GM13976 (cell line): ENCODE data around the gene BRD3OS.

Experiments
- DNase-seq: peaks from one replicate; pipeline ENCODE4 v3.0.0; 2012; ENCODE audit warnings: low spot score
- in situ Hi-C: fragments of 300-500 bp; cut with MboI; formaldehyde crosslinking; loops from one replicate; pipeline ENCODE4 v1.12.0; 2022; ENCODE audit warnings: low sequenced_read_pairs, mixed read lengths, inconsistent platforms; ENCODE audit not compliant: unreplicated experiment
- TF ChIP-seq, protein P1 (sequence below): IDR thresholded peaks from 2 replicates; pipeline ENCODE4 v1.5.1; 2012; ENCODE audit warnings: borderline replicate concordance, mild to moderate bottlenecking; ENCODE audit not compliant: insufficient read depth; ENCODE audit errors: extremely low read depth, missing control alignments, control extremely low read depth

Gene BRD3OS

DNA sequence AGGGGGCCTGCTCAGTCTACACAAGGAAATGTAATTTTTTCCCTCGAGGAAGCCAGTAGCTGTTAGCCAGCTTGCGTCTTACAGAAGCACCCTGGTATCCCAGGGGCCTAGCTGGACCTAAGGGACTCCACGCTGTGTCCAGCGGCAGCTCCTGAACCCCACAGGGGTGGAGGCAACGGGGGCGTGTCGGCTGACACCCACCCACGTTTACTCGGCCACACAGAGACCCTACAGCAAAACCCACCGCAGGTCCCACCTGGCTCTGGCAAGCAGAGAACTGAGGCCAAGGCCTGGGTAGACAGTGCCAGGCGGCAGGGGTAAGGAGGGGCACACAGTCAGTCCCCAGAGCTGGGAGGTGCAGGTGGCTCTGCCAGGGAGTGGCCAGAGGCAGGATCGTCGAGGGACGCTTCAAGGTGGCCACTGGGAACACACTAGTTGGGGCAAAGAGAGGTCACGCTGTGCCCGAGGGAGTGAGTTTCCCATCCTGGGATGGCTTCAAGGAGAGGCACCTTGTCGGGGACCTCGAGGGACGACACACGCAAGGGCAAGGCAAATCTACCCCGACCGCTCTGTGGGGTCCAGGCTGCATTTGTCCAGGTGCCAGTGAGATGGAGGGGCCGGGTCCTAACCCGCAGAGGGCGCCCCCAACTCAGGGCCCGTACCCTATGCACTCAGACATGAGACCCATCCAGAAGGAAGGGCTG is 20.7 kb downstream of the BRD3OS start:
- TF ChIP-seq, protein P1, sequence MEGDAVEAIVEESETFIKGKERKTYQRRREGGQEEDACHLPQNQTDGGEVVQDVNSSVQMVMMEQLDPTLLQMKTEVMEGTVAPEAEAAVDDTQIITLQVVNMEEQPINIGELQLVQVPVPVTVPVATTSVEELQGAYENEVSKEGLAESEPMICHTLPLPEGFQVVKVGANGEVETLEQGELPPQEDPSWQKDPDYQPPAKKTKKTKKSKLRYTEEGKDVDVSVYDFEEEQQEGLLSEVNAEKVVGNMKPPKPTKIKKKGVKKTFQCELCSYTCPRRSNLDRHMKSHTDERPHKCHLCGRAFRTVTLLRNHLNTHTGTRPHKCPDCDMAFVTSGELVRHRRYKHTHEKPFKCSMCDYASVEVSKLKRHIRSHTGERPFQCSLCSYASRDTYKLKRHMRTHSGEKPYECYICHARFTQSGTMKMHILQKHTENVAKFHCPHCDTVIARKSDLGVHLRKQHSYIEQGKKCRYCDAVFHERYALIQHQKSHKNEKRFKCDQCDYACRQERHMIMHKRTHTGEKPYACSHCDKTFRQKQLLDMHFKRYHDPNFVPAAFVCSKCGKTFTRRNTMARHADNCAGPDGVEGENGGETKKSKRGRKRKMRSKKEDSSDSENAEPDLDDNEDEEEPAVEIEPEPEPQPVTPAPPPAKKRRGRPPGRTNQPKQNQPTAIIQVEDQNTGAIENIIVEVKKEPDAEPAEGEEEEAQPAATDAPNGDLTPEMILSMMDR = no peak
- in situ Hi-C loops = no loop called here
- DNase-seq = no peak

DNA sequence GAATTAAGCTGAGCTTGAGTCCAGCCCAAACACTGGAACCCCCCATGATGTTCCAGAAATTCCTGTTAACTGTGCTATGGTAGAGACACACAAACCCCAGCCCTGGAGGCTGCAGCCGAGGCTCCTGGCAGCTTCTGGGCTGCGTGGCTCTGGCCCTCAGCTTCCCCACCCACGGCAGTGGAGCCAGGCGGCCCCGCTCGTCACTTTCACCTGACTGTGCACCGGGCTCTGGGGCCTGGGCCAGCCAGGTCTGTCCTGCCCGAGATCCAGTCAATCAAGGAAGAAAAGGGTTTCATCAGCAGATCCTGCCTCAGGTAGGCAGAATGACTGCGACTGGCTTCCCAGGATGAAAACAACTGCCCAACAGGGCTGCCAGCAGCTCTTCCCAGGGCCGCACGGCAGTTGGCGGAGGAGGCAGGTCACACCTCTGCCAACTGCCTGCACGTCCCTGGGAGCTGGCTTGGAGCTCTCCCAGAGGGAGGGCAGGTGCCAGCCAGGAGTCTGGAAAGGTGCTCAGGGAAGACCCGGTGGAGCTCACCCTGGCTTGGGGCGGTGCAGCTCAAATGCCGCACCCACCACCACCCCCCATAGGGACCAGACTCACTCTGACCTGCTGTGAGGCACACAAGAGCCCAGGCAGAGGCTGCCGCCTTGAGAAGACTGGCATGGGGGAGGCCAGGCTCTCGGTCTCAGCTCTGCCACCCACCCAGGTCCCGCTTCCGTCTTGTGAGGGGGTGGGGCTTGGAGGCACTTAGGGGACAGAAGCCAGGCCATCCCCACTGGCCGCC is 21.8 kb downstream of the BRD3OS start:
- TF ChIP-seq, protein P1 = no peak
- DNase-seq = no peak
- in situ Hi-C loops = no loop called here

DNA sequence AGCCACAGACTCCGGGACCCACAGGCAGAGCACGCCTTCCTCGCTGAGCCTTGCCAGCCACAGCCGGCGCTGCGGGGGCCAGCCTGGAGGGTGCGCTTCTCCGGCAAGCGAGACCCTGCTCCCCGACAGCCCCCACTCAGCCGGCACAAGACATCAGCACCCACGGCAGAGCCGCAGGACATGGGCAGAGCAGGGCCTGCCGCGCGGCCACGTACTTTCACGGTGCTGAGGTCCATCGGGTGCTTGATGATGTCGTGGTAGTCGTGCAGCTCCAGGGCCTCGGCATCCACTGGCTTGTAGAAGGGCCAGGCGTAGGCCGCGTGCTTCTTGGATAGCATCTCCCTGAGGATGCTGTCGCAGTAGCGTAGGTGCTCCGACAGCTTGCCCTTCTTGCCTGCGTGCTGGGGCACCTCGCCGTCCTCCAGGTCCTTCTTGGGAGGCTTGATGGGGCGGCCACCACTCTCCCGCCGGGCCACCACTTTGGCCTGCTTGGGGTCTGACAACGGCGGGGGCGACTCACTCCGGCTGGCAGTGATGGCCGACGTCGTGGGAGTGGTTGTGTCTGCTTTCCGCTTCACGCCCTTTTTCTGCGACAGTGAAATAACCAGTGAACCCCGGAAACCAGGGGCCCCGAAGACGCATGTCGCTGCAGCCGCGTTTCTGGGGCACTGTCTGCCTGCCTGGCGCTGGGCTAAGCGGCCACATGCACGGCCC is 22.7 kb downstream of the BRD3OS start:
- TF ChIP-seq, protein P1 = no peak
- in situ Hi-C loops = no loop called here
- no peak for DNase-seq

DNA sequence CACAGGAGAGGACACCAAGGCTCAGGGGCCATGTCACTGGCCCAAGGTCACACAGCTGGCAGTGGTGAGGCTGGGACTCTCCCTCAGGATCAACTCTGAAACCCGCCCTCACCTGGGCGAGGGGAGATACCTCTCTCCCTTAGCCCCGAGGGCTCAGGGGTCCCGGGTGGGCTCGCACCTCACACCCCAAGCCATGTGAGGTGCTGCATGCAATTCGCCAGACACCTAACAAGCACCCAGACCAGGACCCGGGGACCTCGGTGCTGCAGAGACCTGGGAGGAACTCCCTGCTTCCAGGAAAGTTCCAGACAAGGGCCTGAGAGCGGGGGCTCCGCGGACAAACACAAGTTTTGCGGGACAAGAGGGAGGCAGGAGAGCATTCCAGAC is 23.3 kb downstream of the BRD3OS start:
- no peak for DNase-seq
- TF ChIP-seq, protein P1 = no peak
- in situ Hi-C loops = no loop called here

DNA sequence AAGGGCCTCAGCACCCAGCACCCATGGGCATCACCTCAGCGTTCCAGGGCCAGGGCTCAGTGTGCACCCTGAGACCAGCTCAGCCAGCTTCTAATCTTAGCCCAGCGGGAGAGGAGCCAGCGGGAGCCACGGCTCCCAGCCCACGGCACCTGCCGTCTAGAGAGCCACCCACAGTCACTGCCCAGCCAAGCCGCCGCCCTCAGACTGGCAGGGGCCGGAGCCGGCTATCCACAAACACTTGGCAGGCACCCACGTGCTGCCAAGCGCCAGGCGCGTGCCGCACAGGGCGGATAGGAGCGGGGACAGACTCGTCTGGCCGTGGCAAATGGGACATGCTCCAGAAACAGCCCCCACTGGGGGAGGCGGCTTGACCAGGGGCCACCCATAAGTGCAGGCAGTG is 24.0 kb downstream of the BRD3OS start:
- no peak for DNase-seq
- in situ Hi-C loops = no loop called here
- TF ChIP-seq, protein P1 = no peak

DNA sequence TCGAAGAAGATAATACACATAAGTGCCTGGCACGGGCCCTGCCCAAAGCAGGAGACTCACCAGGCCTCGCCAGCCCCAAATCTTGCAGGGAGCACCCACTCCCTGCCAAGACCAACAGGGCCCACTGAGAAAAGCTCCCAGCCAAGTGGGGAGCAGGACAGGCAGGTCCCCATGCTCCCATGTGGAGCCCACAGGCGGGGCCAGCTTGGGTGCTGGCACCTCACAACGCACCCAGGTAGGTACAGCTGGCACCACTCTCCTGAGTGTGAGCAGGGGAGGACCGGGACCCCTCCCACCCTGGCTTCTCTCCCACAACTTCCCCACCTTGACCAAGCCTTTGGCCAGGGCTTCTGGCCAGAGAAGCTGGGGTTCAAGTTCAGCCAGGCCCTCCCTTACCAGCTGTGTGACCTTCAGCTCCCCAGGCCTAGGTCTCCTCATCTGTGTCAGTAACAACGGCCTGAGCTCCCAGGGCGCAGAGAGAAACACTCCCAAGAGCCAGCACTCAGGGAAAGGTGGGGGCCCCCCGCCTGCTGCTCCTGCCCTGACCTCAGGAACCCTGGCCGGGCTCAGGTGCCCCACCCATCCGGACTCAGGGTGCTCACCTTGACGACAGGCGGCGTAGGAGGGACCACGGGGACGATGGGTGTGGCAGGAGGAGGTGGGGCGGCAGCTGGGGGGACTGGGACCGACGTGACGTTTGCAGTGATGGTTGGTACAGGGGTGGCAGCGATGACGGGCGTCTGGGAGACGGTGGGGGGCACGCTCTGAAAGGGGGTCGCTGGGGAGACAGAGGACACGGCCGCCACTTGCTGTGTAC is 24.7 kb downstream of the BRD3OS start:
- in situ Hi-C loops = no loop called here
- TF ChIP-seq, protein P1 = no peak
- DNase-seq = no peak
